ENCODE measurements around the gene KRT78. TPM values are rescaled to one million over a fixed set of nuclear protein-coding genes. Genes with fewer than 3 reads are reported as not detected.
A peak's percentile ranks its signal among the peaks of the same experiment; 100 is the strongest.

KRT78 gene
- total and polyA plus RNA-seq, 8 donors, result 0.14 to 0.21 (median 0.14) TPM; not detected in 5

DNA sequence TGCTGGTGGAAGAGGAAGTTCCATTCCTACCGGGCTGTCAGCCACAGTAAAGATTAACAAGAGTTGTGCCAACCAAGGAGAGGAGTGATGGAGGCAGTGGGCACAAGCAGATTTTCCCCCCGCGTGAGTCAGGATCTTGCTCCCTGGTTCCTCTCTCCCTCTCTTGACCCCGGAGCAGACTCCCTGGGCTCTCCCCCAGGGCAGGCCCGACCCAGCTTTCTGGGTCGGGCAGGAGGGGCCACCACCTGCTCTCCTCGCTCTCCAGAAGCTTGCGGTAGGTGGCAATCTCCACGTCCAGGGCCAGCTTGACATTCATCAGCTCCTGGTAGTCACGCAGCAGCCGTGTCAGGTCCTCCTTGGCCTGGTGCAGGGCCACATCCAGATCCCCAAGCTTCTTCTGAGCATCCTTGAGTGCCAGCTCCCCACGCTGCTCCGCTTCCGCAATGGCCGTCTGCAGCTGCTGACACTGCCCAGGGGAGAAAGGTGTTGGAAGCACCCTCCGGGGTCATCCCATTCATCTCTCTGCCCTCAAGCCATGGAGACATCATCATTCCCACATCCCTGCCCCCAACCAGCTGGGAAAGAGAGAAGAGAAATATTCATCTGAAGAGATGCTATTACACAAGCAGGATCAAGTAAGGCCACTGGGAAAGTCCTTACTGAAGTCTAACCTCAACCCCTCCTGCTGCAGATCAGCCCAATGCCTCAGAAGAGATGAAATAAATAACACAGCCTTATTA lies 25.9 kb downstream of the KRT78 start:
- Histone ChIP-seq H3K27ac (no peak overlapping the region), H3K36me3 (no peaks in the 10 kb centered on the region), H3K4me3 (no peak overlapping the region), H3K9me3 (no peaks in the 10 kb centered on the region), H3K4me1 (no peaks in the 10 kb centered on the region), H3K27me3 (peaks cover 0 to 73% of the 10 kb centered on the region in 2 donors)
- ATAC-seq, result no peak
- intact Hi-C loops (cut with DNase I), result no loop called here
- DNase-seq, result no peak
- TF ChIP-seq, protein P1, sequence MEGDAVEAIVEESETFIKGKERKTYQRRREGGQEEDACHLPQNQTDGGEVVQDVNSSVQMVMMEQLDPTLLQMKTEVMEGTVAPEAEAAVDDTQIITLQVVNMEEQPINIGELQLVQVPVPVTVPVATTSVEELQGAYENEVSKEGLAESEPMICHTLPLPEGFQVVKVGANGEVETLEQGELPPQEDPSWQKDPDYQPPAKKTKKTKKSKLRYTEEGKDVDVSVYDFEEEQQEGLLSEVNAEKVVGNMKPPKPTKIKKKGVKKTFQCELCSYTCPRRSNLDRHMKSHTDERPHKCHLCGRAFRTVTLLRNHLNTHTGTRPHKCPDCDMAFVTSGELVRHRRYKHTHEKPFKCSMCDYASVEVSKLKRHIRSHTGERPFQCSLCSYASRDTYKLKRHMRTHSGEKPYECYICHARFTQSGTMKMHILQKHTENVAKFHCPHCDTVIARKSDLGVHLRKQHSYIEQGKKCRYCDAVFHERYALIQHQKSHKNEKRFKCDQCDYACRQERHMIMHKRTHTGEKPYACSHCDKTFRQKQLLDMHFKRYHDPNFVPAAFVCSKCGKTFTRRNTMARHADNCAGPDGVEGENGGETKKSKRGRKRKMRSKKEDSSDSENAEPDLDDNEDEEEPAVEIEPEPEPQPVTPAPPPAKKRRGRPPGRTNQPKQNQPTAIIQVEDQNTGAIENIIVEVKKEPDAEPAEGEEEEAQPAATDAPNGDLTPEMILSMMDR (IDR thresholded peaks at IDR 0.05), result no peak

DNA sequence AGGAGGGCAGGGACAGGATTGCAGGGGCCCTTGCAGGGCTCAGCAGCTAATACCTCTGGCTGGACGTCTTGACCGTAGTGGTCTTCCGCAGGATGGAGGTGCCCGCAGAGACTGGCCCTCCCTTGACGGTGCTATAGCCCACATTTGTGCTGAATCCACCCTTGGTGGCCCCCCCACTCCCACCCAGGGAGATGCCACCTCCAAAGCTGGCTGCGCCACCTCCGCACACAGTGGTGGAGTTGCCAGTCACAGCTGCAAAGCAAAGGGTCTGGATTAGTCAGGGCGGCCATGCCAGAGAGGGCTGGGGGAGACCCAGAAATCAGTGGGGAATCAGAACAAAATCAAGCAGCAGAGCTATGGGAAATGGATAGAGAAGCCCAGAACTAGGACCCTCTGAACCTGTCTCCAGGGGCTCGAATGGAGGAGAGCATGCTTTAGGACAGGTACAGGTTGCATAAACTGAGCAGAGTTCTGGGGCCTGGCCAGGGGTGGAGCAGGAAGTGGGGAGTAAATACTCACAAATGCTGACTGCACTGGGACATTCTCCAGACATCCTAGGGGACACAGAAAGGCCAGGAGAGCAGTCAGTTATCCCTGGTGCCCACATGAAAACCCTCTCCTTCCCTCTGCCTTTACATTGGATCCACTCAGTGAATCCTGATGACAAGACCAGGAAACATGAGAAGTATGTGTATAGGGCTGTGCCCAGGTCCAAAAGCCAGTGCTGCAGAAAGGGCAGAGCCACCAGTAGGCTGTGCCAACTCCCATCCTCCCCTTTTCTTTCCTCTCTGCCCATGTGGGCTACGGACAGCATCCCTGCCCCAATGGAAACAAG lies 26.8 kb downstream of the KRT78 start:
- Histone ChIP-seq H3K27ac (no peak overlapping the region), H3K36me3 (no peaks in the 10 kb centered on the region), H3K27me3 (peaks cover 0 to 79% of the 10 kb centered on the region in 2 donors), H3K4me3 (no peak overlapping the region), H3K4me1 (no peaks in the 10 kb centered on the region), H3K9me3 (no peaks in the 10 kb centered on the region)
- no peak for DNase-seq
- peak; percentile 45 for ATAC-seq
- intact Hi-C loops (cut with DNase I), result no loop called here
- TF ChIP-seq, protein P1 (IDR thresholded peaks at IDR 0.05), result no peak

DNA sequence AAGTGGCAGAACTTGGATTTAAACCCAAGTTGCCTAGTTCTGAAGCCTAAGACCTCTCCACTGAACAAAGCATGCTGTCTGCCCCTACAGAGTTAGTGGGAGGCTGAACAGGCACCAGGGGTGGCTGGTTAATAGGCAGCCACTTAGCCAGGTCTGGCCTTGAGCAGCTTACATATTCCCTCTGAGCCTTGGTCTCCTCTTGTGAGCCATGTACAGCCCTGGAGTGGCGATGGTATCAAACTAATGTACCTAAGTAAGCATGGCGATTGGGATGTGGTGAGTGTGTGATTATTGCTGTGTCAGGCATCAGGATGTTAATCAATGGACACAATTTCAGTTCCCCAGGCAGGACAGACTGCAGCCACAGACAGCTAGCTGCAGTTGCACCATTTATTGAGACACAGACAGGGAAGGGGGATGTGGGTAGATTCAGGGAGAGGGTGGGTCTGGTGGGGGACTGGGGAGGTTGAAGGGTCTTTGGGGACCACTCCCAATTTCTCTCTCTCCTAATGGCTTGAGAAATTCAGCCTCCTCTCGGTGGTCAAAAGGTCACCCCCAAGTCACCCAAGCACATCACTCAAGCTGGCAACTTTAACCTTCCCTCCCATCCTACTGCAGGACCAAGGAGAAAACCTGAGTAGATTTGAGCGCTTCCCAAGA lies 27.6 kb downstream of the KRT78 start:
- Histone ChIP-seq H3K36me3 (no peaks in the 10 kb centered on the region), H3K27me3 (peaks cover 0 to 80% of the 10 kb centered on the region in 2 donors), H3K4me3 (no peak overlapping the region), H3K27ac (no peak overlapping the region), H3K9me3 (no peaks in the 10 kb centered on the region), H3K4me1 (no peaks in the 10 kb centered on the region)
- DNase-seq (no peak), ATAC-seq (no peak)
- TF ChIP-seq, protein P1 (IDR thresholded peaks at IDR 0.05), result no peak
- intact Hi-C loops (cut with DNase I), result no loop called here

DNA sequence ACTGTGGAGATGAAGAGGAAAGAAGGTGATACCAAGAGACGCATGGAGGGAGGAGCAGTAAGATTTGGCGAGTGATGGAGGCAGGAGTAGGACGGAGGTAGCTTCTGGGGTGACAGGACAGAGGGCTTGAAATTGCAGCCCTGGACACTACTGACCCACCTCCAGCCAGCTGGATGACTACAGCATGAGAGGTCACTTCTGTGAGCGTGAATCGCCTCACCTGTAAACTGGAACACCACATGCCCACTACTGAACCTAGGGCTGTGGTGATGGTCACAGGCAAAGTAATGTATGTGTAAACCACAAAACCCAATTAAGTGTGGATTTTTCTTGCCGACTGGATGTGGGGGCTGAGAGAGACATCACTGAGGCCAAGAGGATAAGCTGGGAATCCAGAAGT lies 28.3 kb downstream of the KRT78 start:
- TF ChIP-seq, protein P1 (IDR thresholded peaks at IDR 0.05), result no peak
- H3K4me1 ChIP-seq, result no peaks in the 10 kb centered on the region
- intact Hi-C loops (cut with DNase I), result no loop called here
- H3K4me3 ChIP-seq, result no peak overlapping the region
- no peak for DNase-seq
- no peak for ATAC-seq
- no peaks in the 10 kb centered on the region for H3K36me3 ChIP-seq
- H3K9me3 ChIP-seq, result no peaks in the 10 kb centered on the region
- H3K27me3 ChIP-seq, result peaks cover 0 to 85% of the 10 kb centered on the region in 2 donors
- H3K27ac ChIP-seq, result no peak overlapping the region

All from left lung (tissue), 10 donors.